Brain microvascular endothelial cell (primary cell): ENCODE data around the gene MYBL2.
"Not testable (repeated sequence)": the region's sequence is repeated elsewhere in the genome, so short reads cannot be mapped to it uniquely, and the experiment has no call there.

Experiments
- DNase-seq: peaks from one replicate; pipeline ENCODE4 v3.0.0-alpha.2; 2020
- H3K27ac ChIP-seq: fragments of 250-450 bp; sonication (Bioruptor Pico); 2 replicates; pipeline ENCODE4 v1.5.1; 2020; ENCODE audit warnings: mild to moderate bottlenecking, moderate library complexity
- H3K27me3 ChIP-seq: fragments of 250-450 bp; sonication (Bioruptor Pico); replicated peaks from 2 replicates; pipeline ENCODE4 v1.5.1; 2020; ENCODE audit warnings: mild to moderate bottlenecking
- H3K36me3 ChIP-seq: fragments of 250-450 bp; sonication (Bioruptor Pico); replicated peaks from 2 replicates; pipeline ENCODE4 v1.5.1; 2020; ENCODE audit warnings: mild to moderate bottlenecking
- H3K4me3 ChIP-seq: 2 replicates; pipeline ENCODE4 v1.5.1; 2011; ENCODE audit warnings: low read depth, mild to moderate bottlenecking, control low read depth, low read length, moderate library complexity
- in situ Hi-C: cut with HindIII; loops from 2 replicates; pipeline ENCODE4 v1.10.0; 2017; ENCODE audit warnings: low sequenced_read_pairs, low pct_ligation_motif_present
- TF ChIP-seq, protein P1 (sequence below): IDR thresholded peaks from 2 replicates; pipeline ENCODE4 v1.5.1; 2011; ENCODE audit warnings: low read depth, mild to moderate bottlenecking, moderate library complexity, low read length, control low read depth, inconsistent platforms; ENCODE audit errors: missing control alignments

The MYBL2 gene

DNA sequence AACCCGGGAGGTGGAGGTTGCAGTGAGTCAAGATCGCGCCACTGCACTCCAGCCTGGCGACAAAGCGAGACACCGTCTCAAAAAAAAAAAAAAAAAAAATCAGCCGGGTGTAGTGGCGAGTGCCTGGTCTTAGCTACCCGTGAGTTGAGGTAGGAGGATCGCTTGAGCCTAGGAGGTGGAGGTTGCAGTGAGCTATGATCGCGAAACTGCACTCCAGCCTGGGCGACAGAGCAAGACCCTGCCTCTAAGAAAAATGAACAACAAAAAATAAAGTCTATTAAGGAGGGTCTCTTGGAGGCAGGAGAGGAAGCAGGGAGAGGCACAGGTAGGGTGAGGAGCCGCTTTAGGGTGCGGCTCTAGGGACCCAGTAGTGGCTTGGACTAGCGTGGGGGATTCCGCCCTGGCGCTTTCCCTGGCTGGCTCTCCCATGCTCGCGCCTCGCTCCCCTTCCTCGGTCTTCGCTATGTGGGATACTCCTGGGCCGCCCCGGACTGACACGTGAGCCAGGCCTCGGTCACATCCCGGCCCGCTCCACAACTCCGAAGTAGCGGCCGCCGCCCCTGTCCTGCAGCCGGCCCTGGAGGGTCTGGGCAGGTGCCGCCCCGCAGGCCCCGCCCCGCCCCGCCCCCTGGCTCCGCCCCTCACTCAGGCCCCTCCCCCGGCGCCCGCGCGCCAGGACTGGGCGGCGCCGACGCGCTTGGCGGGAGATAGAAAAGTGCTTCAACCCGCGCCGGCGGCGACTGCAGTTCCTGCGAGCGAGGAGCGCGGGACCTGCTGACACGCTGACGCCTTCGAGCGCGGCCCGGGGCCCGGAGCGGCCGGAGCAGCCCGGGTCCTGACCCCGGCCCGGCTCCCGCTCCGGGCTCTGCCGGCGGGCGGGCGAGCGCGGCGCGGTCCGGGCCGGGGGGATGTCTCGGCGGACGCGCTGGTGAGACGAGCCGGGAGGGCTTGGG lies at the start of gene MYBL2:
MYBL2 (plus strand) TSS at position 739 of the 953 bp plus-strand sequence; CDS start at position 909, 170 bp downstream.
- in situ Hi-C loops, result no loop called here
- H3K27ac ChIP-seq, result no peak within 1 kb of the TSS

DNA sequence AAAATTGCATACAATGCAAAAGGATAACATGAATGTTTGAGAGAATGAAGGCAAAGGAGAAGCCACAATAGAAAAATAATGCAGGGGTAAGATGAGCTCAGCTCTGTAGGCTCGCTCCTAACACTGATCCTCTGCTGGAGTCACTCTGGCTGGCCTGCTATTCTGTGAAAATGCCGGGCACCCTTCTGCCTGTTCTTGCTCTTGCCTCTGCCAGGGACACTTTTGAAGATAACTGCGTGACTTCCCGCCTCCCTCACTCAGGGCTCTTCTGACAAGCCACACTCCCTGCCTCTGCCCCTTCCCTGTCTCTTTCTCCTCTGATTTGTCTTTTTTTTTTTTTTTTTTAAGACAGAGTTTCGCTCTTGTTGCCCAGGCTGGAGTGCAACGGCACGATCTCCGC lies 35.3 kb upstream of the MYBL2 start:
- in situ Hi-C loops, result no loop called here
- no peak overlapping the region for H3K27ac ChIP-seq
- TF ChIP-seq, protein P1, sequence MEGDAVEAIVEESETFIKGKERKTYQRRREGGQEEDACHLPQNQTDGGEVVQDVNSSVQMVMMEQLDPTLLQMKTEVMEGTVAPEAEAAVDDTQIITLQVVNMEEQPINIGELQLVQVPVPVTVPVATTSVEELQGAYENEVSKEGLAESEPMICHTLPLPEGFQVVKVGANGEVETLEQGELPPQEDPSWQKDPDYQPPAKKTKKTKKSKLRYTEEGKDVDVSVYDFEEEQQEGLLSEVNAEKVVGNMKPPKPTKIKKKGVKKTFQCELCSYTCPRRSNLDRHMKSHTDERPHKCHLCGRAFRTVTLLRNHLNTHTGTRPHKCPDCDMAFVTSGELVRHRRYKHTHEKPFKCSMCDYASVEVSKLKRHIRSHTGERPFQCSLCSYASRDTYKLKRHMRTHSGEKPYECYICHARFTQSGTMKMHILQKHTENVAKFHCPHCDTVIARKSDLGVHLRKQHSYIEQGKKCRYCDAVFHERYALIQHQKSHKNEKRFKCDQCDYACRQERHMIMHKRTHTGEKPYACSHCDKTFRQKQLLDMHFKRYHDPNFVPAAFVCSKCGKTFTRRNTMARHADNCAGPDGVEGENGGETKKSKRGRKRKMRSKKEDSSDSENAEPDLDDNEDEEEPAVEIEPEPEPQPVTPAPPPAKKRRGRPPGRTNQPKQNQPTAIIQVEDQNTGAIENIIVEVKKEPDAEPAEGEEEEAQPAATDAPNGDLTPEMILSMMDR, result no peak
- DNase-seq, result no peak
- H3K36me3 ChIP-seq, result no peaks in the 10 kb centered on the region
- H3K4me3 ChIP-seq, result no peak overlapping the region
- H3K27me3 ChIP-seq, result no peaks in the 10 kb centered on the region

More for the DNA sequence above, at the start of gene MYBL2:
- Histone ChIP-seq H3K27me3 (no peaks in the 10 kb centered on the region), H3K36me3 (no peaks in the 10 kb centered on the region), H3K4me3 (peak within 1 kb of the TSS; percentile 55)
- TF ChIP-seq, protein P1, result no peak
- DNase-seq, result peak; percentile 6

DNA sequence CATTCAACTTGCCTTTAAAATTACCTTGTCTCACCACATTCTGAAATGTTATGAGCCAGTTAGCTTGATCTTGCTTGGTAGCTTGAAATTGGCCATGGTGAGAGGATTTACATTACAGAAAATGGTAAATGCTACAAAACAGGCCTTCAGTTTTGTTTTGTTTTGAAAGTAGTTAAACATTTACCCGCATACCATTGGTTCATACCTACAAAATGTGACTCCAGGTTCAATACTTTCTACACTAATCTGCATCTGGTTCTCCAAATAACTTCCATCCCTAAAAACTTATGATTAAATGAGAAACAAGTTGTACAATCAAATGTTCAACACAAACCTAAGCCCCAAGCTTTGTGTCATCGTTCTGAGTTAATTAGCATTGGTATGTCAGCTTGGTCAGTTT lies 30.5 kb upstream of the MYBL2 start:
- DNase-seq, result no peak
- in situ Hi-C loops, result no loop called here

DNA sequence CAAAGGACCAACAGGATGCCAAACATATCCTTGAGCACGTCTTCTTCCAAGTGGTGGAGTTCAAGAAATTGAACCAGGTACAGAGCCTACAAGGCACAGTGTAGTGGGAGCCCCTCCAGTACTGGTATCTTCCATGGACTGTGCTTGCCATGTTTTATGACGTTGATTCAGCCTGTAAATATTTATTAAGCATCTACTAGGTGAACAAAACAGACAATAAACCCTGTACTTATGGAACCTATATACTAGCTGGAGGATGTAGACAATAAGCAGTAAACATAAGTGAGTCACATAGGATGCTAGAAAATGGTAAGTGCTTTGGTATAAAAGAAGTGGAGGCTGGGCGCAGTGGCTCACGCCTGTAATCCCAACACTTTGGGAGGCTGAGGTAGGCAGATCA lies 24.4 kb upstream of the MYBL2 start:
- TF ChIP-seq, protein P1, result no peak
- no peak overlapping the region for H3K27ac ChIP-seq
- H3K4me3 ChIP-seq, result no peak overlapping the region
- no peak for DNase-seq
- peaks cover 23% of the 10 kb centered on the region for H3K36me3 ChIP-seq
- in situ Hi-C loops, result no loop called here
- no peaks in the 10 kb centered on the region for H3K27me3 ChIP-seq

More for the DNA sequence above, 30.5 kb upstream of the MYBL2 start:
- H3K27me3 ChIP-seq, result no peaks in the 10 kb centered on the region
- H3K4me3 ChIP-seq, result no peak overlapping the region
- no peak overlapping the region for H3K27ac ChIP-seq
- H3K36me3 ChIP-seq, result peaks cover 3% of the 10 kb centered on the region
- TF ChIP-seq, protein P1, result no peak

DNA sequence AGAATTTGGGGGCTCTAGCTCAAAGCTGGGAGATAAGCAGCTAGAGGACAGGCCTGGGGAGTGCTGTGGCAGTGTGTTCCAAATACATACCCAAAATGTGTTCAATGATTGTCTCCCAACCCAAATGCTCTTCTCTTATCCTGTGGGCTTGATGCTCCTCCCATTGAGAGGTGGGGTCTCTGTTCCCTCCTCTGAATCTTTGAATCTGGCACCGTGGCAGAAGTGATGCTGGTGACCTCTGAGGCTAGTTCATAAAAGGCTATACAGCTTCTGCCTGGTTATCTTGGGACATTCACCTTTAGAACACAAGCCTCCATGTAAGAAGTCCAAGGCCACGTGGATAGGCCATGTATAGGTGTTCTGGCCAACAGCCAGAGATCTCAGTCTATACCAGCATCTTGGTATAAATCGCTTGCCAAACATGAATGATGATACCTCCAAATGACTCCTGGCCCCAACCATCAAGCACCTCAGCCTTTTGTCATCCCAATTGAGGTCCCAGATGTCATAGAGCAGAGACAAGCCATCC lies 15.9 kb upstream of the MYBL2 start:
- DNase-seq, result no peak
- no peak overlapping the region for H3K4me3 ChIP-seq
- TF ChIP-seq, protein P1, result no peak
- peaks cover 13% of the 10 kb centered on the region for H3K36me3 ChIP-seq
- in situ Hi-C loops, result no loop called here
- no peaks in the 10 kb centered on the region for H3K27me3 ChIP-seq
- H3K27ac ChIP-seq, result no peak overlapping the region

DNA sequence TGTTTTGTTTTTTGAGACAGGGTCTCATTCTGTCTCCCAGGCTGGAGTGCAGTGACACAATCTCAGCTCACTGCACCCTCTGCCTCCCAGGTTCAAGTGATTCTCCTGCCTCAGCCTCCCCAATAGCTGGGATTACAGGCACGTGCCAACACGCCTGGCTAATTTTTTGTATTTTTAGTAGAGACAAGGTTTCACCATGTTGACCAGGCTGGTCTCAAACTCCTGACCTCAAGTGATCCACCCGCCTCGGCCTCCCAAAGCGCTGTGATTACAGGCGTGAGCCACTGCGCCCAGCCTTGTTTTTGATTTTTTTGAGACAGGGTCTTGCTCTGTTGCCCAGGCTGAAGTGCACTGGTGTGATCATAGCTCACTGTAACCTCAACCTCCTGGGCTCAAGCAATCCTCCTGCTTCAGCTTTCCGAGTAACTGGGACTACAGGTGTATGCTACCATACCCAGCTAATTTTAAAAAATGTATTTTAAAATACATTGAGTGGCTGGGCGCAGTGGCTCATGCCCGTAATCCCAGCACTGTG lies 15.2 kb upstream of the MYBL2 start:
- in situ Hi-C loops, H3K36me3 ChIP-seq, DNase-seq, H3K27ac ChIP-seq, H3K27me3 ChIP-seq, H3K4me3 ChIP-seq: not testable (repeated sequence)
